Retinal pigment epithelial cell (primary cell): ENCODE results near the gene CSTF1.

Experiments
- DNase-seq: peaks from one replicate; pipeline ENCODE4 v3.0.0-alpha.2; 2010; ENCODE audit warnings: low read depth
- H3K4me3 ChIP-seq: 2 replicates; pipeline ENCODE4 v1.5.1; 2011; ENCODE audit warnings: mild to moderate bottlenecking, low read length, control low read depth, moderate library complexity
- TF ChIP-seq, protein P1 (sequence below): conservative IDR thresholded peaks from 2 replicates; pipeline ENCODE4 v1.5.1; 2011; ENCODE audit warnings: low read depth, low read length, control low read depth, inconsistent platforms

Gene CSTF1

DNA sequence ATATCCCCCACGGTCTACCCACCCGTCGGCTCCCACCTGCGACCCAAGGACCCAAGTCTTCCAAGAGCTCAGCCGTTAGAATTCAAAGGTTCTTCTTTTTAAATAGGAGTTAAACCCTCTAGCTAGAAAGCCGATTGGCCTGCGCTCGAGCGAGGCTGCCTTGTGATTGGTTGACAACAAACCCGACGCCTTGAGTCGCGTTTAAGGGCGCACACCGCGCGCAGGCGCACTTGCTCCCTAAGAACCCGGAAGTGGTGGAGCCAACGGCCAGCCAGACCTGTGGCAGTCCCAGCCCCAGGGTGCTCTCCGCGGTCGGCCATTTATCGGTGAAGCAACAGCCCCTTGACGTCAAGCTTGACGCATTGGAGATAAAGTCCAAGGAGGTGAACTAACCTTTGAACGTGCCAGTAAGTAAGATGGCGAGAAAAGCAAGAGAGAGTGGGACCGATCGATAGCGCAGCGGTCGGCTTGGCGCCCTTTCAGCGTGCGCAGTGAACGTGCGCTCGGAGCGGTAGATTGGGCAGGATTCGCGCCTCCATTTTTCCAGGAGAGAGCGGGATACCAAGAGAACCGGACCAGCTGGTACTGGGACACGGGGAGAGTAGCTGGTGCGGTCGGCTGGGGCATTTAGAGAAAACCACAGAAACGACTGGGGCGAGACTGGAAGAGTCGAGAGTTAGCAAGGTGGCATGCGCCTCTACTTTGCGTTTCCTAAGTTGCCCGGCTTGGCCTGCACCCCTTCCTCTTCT lies at the start of gene CSTF1, which contains the start of gene AURKA:
TSS of gene CSTF1 (plus strand) at position 514 of the 749 bp plus-strand sequence. CDS start 2,908 bp downstream, outside the sequence.
TSS of gene AURKA (minus strand) at position 84 of the 749 bp plus-strand sequence. CDS start 4,018 bp downstream, outside the sequence.
- DNase-seq = peak; percentile 98
- peak within 1 kb of the TSS; percentile 72 for H3K4me3 ChIP-seq
- TF ChIP-seq, protein P1, sequence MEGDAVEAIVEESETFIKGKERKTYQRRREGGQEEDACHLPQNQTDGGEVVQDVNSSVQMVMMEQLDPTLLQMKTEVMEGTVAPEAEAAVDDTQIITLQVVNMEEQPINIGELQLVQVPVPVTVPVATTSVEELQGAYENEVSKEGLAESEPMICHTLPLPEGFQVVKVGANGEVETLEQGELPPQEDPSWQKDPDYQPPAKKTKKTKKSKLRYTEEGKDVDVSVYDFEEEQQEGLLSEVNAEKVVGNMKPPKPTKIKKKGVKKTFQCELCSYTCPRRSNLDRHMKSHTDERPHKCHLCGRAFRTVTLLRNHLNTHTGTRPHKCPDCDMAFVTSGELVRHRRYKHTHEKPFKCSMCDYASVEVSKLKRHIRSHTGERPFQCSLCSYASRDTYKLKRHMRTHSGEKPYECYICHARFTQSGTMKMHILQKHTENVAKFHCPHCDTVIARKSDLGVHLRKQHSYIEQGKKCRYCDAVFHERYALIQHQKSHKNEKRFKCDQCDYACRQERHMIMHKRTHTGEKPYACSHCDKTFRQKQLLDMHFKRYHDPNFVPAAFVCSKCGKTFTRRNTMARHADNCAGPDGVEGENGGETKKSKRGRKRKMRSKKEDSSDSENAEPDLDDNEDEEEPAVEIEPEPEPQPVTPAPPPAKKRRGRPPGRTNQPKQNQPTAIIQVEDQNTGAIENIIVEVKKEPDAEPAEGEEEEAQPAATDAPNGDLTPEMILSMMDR = no peak

GRCh38 chr20:56342783-56343182 lies 49.7 kb upstream of the CSTF1 start:
- TF ChIP-seq, protein P1 = no peak
- no peak for DNase-seq
- no peak overlapping the region for H3K4me3 ChIP-seq

DNA sequence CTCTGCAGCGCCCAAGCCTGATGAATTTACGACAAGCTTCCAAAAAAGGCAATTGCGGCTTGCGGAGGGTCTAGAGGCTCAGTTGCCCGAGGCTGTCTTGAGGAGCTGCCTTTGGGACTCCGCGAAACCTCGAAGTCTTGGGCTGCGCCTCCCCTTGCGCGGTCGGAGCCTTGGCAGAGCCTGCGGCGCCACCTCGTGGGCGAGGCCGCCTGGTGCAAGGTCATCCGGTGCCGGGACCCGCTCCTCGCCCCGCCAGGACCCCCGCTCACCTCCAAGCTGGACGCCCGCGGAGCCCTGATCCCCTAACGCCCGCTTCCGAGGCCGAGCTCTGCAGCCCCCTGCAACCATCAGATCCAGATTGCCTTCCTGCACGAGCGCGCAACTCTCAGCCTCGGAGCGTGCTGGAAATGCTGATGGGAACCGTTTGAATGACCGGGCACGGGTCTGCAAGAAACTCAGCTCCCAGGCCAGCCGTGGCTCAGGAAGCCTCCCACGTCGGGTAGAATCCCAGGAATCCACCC lies 48.5 kb upstream of the CSTF1 start:
- no peak for DNase-seq
- TF ChIP-seq, protein P1 = peak; percentile 75
- no peak overlapping the region for H3K4me3 ChIP-seq

- H3K4me3 ChIP-seq = no peak overlapping the region
- TF ChIP-seq, protein P1 = no peak
- no peak for DNase-seq
Observed at GRCh38 chr20:56345911-56346310, 46.5 kb upstream of the CSTF1 start.

DNA sequence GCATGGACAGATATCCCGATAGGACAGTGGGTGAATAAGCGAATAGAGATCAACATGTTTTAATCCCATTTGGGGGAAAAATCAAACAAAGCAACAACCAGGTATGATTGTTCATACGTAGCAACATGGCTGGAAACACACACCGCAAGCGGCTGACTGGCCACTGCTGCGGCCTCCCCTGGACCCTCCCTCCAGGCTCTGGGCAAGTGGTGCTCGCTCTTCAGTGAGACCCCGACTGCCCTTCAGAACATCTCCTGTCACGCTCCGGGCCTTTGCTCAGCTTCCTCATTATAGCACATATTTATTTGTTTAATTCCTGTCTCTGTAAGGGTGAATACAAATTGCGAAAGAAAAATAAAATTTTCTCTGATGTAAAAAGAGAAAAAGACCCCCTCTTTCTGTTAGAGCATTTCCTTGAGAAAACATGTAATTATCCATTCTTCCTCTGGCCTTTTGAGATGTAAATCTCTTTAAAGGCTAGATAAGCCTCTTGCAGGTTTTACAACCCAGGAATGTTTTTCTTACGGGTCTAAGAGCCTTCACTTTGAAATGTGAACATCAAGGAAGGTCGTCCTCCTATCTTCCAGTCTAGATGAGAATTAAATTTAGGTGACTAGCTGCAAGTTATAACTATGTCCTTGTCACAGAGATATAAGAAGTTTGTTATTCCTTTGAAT lies 44.7 kb upstream of the CSTF1 start:
- no peak for DNase-seq
- no peak overlapping the region for H3K4me3 ChIP-seq
- TF ChIP-seq, protein P1 = no peak

DNA sequence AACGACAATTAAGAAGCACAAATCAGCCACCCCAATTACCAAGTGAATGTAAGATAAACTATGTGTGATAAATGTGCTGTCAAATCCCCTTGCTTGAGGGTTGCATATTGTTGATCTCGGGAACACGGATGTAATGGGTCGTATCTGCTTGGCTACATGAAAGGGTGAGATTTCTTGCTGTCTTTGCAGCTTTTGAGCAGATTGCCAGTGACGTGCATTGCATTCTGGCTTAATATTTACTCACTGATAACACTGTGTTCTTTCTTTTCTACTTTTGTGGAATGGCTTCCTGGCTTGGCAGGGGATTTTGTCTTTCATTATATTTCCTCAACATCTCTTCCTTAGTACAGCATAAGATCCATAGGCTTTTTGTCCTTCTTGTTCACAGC lies 44.1 kb upstream of the CSTF1 start:
- DNase-seq = no peak
- TF ChIP-seq, protein P1 = no peak
- no peak overlapping the region for H3K4me3 ChIP-seq
